ENCODE results near the gene CSPG5. TPM values are rescaled to one million over a fixed set of nuclear protein-coding genes. Genes with fewer than 3 reads are reported as not detected.

CSPG5 gene
- total RNA-seq, 1 experiment from 2014 or later = 5.7 TPM

- DNase-seq = no peak
- H3K4me2 ChIP-seq (ENCODE audit: insufficient read depth, insufficient read length, low read length) = no peak overlapping the region
Measured at GRCh38 chr3:47520756-47521155, 57.9 kb downstream of the CSPG5 start.

More at GRCh38 chr3:47520756-47521155, 57.9 kb downstream of the CSPG5 start:
- no peak overlapping the region for H3K4ac ChIP-seq (ENCODE audit: low read depth, low read length)
- no peak overlapping the region for H3K9ac ChIP-seq (ENCODE audit: extremely low read depth, insufficient read length, low read length)
- Mint-ChIP-seq H3K36me3 (ENCODE audit: insufficient read depth in 1 of 3, low read depth in 3 of 3) (peaks cover 0 to 2% (median 0%) of the 10 kb centered on the region in 3 experiments; a peak in 1 of 7 replicates), H3K27ac (no peak overlapping the region; a peak in 2 of 7 replicates), H3K4me1 (peaks cover 19 to 23% of the 10 kb centered on the region in 2 experiments), H3K27me3 (ENCODE audit: low read depth) (peaks cover 17% of the 10 kb centered on the region), H3K4me3 (no peak overlapping the region), H3K9me3 (no peaks in the 10 kb centered on the region; a peak in 1 of 5 replicates)
- no peak overlapping the region for H3K27ac ChIP-seq (ENCODE audit: insufficient read length, low read depth, low read length)
- no peak overlapping the region for H4K5ac ChIP-seq (ENCODE audit: insufficient read length, low read depth, low read length)
- H2BK15ac ChIP-seq (ENCODE audit: low read depth, low read length) = no peak overlapping the region
- H4K91ac ChIP-seq (ENCODE audit: insufficient read length, low read depth, low read length) = no peak overlapping the region
- H3K9me3 ChIP-seq (ENCODE audit: control insufficient read depth, low read depth, low read length) = no peaks in the 10 kb centered on the region
- TF ChIP-seq, protein P1, sequence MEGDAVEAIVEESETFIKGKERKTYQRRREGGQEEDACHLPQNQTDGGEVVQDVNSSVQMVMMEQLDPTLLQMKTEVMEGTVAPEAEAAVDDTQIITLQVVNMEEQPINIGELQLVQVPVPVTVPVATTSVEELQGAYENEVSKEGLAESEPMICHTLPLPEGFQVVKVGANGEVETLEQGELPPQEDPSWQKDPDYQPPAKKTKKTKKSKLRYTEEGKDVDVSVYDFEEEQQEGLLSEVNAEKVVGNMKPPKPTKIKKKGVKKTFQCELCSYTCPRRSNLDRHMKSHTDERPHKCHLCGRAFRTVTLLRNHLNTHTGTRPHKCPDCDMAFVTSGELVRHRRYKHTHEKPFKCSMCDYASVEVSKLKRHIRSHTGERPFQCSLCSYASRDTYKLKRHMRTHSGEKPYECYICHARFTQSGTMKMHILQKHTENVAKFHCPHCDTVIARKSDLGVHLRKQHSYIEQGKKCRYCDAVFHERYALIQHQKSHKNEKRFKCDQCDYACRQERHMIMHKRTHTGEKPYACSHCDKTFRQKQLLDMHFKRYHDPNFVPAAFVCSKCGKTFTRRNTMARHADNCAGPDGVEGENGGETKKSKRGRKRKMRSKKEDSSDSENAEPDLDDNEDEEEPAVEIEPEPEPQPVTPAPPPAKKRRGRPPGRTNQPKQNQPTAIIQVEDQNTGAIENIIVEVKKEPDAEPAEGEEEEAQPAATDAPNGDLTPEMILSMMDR (conservative IDR thresholded peaks at IDR 0.05) = no peak
- peaks cover 3% of the 10 kb centered on the region; the same call in 1 of the 2 replicates for H3K4me1 ChIP-seq (ENCODE audit: insufficient read depth, low read length)
- H3K79me2 ChIP-seq (ENCODE audit: insufficient read depth, low read length) = 0 out of 2 replicates have a peak, but pooled peaks cover 2% of the 10 kb centered on the region
- H3K23ac ChIP-seq (ENCODE audit: insufficient read length, low read depth, low read length) = no peak overlapping the region
- no peak overlapping the region for H3K14ac ChIP-seq (ENCODE audit: insufficient read depth, low read length)
- no peak overlapping the region for H3K18ac ChIP-seq (ENCODE audit: insufficient read length, low read depth, low read length)
- no peak overlapping the region for H2AFZ ChIP-seq (ENCODE audit: low read length)
- no peak overlapping the region for H2BK20ac ChIP-seq (ENCODE audit: low read depth, low read length, poor library complexity, severe bottlenecking)
- no peak overlapping the region for H4K8ac ChIP-seq (replicated peaks; ENCODE audit: insufficient read length, low read depth, low read length)
- H3T11ph ChIP-seq (ENCODE audit: low read length) = no peak overlapping the region
- H2BK120ac ChIP-seq (ENCODE audit: low read depth, low read length, poor library complexity, severe bottlenecking) = no peak overlapping the region
- no peak overlapping the region for H2BK5ac ChIP-seq (ENCODE audit: insufficient read length, low read length)
- no peak overlapping the region for H2BK12ac ChIP-seq (ENCODE audit: insufficient read length, low read depth, low read length)
- H3K27me3 ChIP-seq (ENCODE audit: insufficient read depth, low read length) = peaks cover 8% of the 10 kb centered on the region; the same call in 1 of the 2 replicates
- H3K23me2 ChIP-seq (ENCODE audit: insufficient read length, low read depth, low read length, poor library complexity, severe bottlenecking) = no peaks in the 10 kb centered on the region
- H3K56ac ChIP-seq (ENCODE audit: insufficient read length, low read depth, low read length) = no peak overlapping the region
- no peaks in the 10 kb centered on the region for H3K79me1 ChIP-seq (ENCODE audit: insufficient read depth, low read depth, low read length, poor library complexity, severe bottlenecking)
- no peaks in the 10 kb centered on the region for H4K20me1 ChIP-seq (ENCODE audit: control insufficient read depth, insufficient read depth, insufficient read length)
- no peak overlapping the region for H2AK5ac ChIP-seq (ENCODE audit: insufficient read length, low read length)
